Measurements from ENCODE around the gene INPP5D.

INPP5D gene

DNA sequence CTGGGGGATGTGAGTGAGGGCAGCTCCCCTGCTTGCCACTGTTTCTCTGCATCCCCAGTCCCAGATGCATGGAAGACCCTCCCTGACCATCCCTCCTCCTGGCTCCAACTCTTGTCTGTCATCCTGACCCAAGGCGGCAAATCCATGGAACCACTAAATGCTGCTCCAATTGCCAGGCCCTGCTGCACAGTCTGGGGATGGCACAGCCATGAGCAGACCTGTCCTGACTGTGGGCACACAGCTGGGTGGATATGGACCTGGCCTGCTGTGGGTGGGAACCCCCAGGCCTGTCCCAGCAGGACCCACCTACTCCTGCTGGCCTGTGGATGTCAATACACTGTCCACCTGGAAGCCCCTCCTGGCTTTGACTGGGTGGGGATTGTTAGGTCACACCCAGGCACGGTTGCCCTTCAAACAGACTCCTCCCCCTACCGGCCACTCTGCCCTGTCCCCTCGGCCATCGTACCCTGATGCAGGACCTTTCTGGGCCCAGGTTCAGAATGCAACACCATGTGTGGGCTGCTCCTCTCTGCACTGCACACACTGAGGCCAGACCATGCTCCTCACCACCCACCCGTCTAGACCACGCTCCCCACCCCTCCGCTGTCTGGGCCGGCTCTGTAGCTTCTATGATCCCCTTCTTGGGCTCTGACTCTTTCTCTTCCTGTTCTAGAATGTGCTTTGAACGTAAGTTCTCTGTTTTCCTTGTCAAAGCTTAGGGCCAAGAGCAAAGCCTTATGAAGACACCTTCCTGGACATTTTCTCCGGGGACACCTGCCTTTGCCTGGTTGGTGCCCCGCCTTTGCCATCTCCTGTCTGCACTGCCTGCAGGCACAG, 57.9 kb downstream of the INPP5D start:
- ATAC-seq = no peak
- no peak for TF ChIP-seq ZNF70 (CRISPR knock-in tag; IDR thresholded peaks at IDR 0.05)
- TF ChIP-seq RARB (CRISPR knock-in tag; IDR thresholded peaks at IDR 0.05) = no peak
- no peak for TF ChIP-seq TCF4 (CRISPR knock-in tag; IDR thresholded peaks at IDR 0.05; ENCODE audit: borderline replicate concordance)
- TF ChIP-seq, protein P1, sequence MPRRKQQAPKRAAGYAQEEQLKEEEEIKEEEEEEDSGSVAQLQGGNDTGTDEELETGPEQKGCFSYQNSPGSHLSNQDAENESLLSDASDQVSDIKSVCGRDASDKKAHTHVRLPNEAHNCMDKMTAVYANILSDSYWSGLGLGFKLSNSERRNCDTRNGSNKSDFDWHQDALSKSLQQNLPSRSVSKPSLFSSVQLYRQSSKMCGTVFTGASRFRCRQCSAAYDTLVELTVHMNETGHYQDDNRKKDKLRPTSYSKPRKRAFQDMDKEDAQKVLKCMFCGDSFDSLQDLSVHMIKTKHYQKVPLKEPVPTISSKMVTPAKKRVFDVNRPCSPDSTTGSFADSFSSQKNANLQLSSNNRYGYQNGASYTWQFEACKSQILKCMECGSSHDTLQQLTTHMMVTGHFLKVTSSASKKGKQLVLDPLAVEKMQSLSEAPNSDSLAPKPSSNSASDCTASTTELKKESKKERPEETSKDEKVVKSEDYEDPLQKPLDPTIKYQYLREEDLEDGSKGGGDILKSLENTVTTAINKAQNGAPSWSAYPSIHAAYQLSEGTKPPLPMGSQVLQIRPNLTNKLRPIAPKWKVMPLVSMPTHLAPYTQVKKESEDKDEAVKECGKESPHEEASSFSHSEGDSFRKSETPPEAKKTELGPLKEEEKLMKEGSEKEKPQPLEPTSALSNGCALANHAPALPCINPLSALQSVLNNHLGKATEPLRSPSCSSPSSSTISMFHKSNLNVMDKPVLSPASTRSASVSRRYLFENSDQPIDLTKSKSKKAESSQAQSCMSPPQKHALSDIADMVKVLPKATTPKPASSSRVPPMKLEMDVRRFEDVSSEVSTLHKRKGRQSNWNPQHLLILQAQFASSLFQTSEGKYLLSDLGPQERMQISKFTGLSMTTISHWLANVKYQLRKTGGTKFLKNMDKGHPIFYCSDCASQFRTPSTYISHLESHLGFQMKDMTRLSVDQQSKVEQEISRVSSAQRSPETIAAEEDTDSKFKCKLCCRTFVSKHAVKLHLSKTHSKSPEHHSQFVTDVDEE (CRISPR knock-in tag; IDR thresholded peaks at IDR 0.05) = no peak
- TF ChIP-seq, protein P2, sequence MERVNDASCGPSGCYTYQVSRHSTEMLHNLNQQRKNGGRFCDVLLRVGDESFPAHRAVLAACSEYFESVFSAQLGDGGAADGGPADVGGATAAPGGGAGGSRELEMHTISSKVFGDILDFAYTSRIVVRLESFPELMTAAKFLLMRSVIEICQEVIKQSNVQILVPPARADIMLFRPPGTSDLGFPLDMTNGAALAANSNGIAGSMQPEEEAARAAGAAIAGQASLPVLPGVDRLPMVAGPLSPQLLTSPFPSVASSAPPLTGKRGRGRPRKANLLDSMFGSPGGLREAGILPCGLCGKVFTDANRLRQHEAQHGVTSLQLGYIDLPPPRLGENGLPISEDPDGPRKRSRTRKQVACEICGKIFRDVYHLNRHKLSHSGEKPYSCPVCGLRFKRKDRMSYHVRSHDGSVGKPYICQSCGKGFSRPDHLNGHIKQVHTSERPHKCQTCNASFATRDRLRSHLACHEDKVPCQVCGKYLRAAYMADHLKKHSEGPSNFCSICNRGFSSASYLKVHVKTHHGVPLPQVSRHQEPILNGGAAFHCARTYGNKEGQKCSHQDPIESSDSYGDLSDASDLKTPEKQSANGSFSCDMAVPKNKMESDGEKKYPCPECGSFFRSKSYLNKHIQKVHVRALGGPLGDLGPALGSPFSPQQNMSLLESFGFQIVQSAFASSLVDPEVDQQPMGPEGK (CRISPR knock-in tag; IDR thresholded peaks at IDR 0.05; ENCODE audit: borderline replicate concordance) = no peak
- TF ChIP-seq, protein P3, sequence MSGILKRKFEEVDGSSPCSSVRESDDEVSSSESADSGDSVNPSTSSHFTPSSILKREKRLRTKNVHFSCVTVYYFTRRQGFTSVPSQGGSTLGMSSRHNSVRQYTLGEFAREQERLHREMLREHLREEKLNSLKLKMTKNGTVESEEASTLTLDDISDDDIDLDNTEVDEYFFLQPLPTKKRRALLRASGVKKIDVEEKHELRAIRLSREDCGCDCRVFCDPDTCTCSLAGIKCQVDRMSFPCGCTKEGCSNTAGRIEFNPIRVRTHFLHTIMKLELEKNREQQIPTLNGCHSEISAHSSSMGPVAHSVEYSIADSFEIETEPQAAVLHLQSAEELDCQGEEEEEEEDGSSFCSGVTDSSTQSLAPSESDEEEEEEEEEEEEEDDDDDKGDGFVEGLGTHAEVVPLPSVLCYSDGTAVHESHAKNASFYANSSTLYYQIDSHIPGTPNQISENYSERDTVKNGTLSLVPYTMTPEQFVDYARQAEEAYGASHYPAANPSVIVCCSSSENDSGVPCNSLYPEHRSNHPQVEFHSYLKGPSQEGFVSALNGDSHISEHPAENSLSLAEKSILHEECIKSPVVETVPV (CRISPR knock-in tag; IDR thresholded peaks at IDR 0.05) = no peak
- TF ChIP-seq PPARA (CRISPR knock-in tag; IDR thresholded peaks at IDR 0.05; ENCODE audit: borderline replicate concordance) = no peak
- no peak for TF ChIP-seq BACH2 (CRISPR knock-in tag; IDR thresholded peaks at IDR 0.05; ENCODE audit: borderline replicate concordance)
- TF ChIP-seq ISL1 (CRISPR knock-in tag; IDR thresholded peaks at IDR 0.05) = no peak
- TF ChIP-seq ZFP3 (CRISPR knock-in tag; IDR thresholded peaks at IDR 0.05) = no peak
- TF ChIP-seq, protein P4, sequence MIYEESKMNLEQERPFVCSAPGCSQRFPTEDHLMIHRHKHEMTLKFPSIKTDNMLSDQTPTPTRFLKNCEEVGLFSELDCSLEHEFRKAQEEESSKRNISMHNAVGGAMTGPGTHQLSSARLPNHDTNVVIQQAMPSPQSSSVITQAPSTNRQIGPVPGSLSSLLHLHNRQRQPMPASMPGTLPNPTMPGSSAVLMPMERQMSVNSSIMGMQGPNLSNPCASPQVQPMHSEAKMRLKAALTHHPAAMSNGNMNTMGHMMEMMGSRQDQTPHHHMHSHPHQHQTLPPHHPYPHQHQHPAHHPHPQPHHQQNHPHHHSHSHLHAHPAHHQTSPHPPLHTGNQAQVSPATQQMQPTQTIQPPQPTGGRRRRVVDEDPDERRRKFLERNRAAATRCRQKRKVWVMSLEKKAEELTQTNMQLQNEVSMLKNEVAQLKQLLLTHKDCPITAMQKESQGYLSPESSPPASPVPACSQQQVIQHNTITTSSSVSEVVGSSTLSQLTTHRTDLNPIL (CRISPR knock-in tag; IDR thresholded peaks at IDR 0.05; ENCODE audit: low read depth) = no peak
- no peak for TF ChIP-seq ZNF565 (CRISPR knock-in tag; conservative IDR thresholded peaks at IDR 0.05; ENCODE audit: low read depth)
- TF ChIP-seq TOX (CRISPR knock-in tag; IDR thresholded peaks at IDR 0.05; ENCODE audit: borderline replicate concordance) = no peak
- TF ChIP-seq SNAI2 (CRISPR knock-in tag; IDR thresholded peaks at IDR 0.05) = no peak
- TF ChIP-seq ZFP30 (CRISPR knock-in tag; IDR thresholded peaks at IDR 0.05) = no peak
- TF ChIP-seq GLIS3 (CRISPR knock-in tag; IDR thresholded peaks at IDR 0.05) = no peak
- TF ChIP-seq ZNF8 (CRISPR knock-in tag; IDR thresholded peaks at IDR 0.05) = no peak
- TF ChIP-seq OSR1 (CRISPR knock-in tag; IDR thresholded peaks at IDR 0.05) = no peak
- TF ChIP-seq, protein P5, sequence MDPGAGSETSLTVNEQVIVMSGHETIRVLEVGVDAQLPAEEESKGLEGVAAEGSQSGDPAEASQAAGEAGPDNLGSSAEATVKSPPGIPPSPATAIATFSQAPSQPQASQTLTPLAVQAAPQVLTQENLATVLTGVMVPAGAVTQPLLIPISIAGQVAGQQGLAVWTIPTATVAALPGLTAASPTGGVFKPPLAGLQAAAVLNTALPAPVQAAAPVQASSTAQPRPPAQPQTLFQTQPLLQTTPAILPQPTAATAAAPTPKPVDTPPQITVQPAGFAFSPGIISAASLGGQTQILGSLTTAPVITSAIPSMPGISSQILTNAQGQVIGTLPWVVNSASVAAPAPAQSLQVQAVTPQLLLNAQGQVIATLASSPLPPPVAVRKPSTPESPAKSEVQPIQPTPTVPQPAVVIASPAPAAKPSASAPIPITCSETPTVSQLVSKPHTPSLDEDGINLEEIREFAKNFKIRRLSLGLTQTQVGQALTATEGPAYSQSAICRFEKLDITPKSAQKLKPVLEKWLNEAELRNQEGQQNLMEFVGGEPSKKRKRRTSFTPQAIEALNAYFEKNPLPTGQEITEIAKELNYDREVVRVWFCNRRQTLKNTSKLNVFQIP (CRISPR knock-in tag; IDR thresholded peaks at IDR 0.05; ENCODE audit: borderline replicate concordance, low read depth) = no peak
- TF ChIP-seq ARNTL (CRISPR knock-in tag; IDR thresholded peaks at IDR 0.05; ENCODE audit: borderline replicate concordance, low read depth) = no peak

DNA sequence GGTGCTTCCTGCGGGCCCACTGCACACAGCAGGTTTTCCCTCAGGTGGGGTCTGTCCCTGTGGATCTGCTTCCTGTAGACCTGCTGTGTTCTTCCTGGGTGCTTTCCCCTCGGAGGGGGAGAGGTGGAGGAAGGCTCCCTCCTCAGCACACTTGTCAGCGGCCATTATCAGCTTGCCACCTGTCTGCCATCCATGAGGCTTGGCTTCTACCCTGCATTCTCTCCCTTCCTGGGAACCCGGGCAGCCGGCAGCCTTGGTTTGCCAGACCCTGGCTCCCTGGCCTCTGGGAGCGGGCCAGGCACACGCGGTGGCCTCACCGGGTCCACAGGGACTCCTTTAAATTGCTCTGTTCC, 58.5 kb downstream of the INPP5D start:
- no peak for ATAC-seq
- TF ChIP-seq SNAI2 (CRISPR knock-in tag; IDR thresholded peaks at IDR 0.05) (no peak), RARB (CRISPR knock-in tag; IDR thresholded peaks at IDR 0.05) (no peak), ZFP3 (CRISPR knock-in tag; IDR thresholded peaks at IDR 0.05) (no peak), ESRRG (CRISPR knock-in tag; IDR thresholded peaks at IDR 0.05) (no peak), TCF4 (CRISPR knock-in tag; IDR thresholded peaks at IDR 0.05; ENCODE audit: borderline replicate concordance) (no peak), GLIS3 (CRISPR knock-in tag; IDR thresholded peaks at IDR 0.05) (no peak), TOX (CRISPR knock-in tag; IDR thresholded peaks at IDR 0.05; ENCODE audit: borderline replicate concordance) (no peak), ISL1 (CRISPR knock-in tag; IDR thresholded peaks at IDR 0.05) (no peak), ZNF565 (CRISPR knock-in tag; conservative IDR thresholded peaks at IDR 0.05; ENCODE audit: low read depth) (no peak), ZNF70 (CRISPR knock-in tag; IDR thresholded peaks at IDR 0.05) (no peak), BACH2 (CRISPR knock-in tag; IDR thresholded peaks at IDR 0.05; ENCODE audit: borderline replicate concordance) (no peak), CSDC2 (CRISPR knock-in tag; IDR thresholded peaks at IDR 0.05) (no peak), ZNF8 (CRISPR knock-in tag; IDR thresholded peaks at IDR 0.05) (no peak), ARNTL (CRISPR knock-in tag; IDR thresholded peaks at IDR 0.05; ENCODE audit: borderline replicate concordance, low read depth) (no peak), OSR1 (CRISPR knock-in tag; IDR thresholded peaks at IDR 0.05) (no peak)
- TF ChIP-seq, protein P5 (CRISPR knock-in tag; IDR thresholded peaks at IDR 0.05; ENCODE audit: borderline replicate concordance, low read depth) = no peak
- TF ChIP-seq, protein P3 (CRISPR knock-in tag; IDR thresholded peaks at IDR 0.05) = no peak

Measured in SK-N-SH treated with all-trans-retinoic acid at 6 μM for 48 hours (cell line).